OCI-LY3 (cell line): ENCODE data around the gene CASP3.

Source experiments
- H2AFZ ChIP-seq: fragments of 200-600, 300-600 bp; shearing (Covaris generic); 2 replicates; pipeline ENCODE4 v1.6.0; 2014; ENCODE audit warnings: antibody characterized with exemption, low read depth, low read length
- H3K27ac ChIP-seq: fragments of 200-600, 300-600 bp; sonication (generic); 2 replicates; pipeline ENCODE4 v1.5.1; 2014; ENCODE audit warnings: mild to moderate bottlenecking, low read length, moderate library complexity, mixed read lengths
- H3K27me3 ChIP-seq: fragments of 200-600, 300-600 bp; sonication (generic); 2 replicates; pipeline ENCODE4 v1.6.1; 2014; ENCODE audit warnings: low read depth, low read length, mixed read lengths
- H3K36me3 ChIP-seq: fragments of 200-600, 300-600 bp; sonication (generic); replicated peaks from 2 replicates; pipeline ENCODE3; 2014; ENCODE audit warnings: low read depth, low read length, mixed read lengths
- H3K4me1 ChIP-seq: fragments of 300-600, 200-600 bp; sonication (generic); 2 replicates; pipeline ENCODE4 v1.6.1; 2014; ENCODE audit warnings: low read length, mixed read lengths
- H3K4me2 ChIP-seq: fragments of 200-600, 300-600 bp; sonication (generic); 2 replicates; pipeline ENCODE4 v1.6.1; 2014; ENCODE audit warnings: low read length, mixed read lengths
- H3K4me3 ChIP-seq: fragments of 300-600, 200-600 bp; sonication (generic); 2 replicates; pipeline ENCODE4 v1.5.1; 2014; ENCODE audit warnings: antibody characterized with exemption, mild to moderate bottlenecking, low read length, moderate library complexity
- H3K79me2 ChIP-seq: fragments of 300-600, 200-600 bp; shearing (Covaris generic); 2 replicates; pipeline ENCODE4 v1.6.1; 2014; ENCODE audit warnings: mild to moderate bottlenecking, low read length, mixed read lengths
- H3K9ac ChIP-seq: fragments of 300-600, 200-600 bp; shearing (Covaris generic); 2 replicates; pipeline ENCODE4 v1.6.0; 2014; ENCODE audit warnings: mild to moderate bottlenecking, low read length, moderate library complexity
- H3K9me3 ChIP-seq: fragments of 200-600, 300-600 bp; shearing (Covaris generic); 2 replicates; pipeline ENCODE4 v1.6.1; 2014; ENCODE audit warnings: low read length, mixed read lengths; ENCODE audit not compliant: insufficient read depth
- H4K20me1 ChIP-seq: fragments of 200-600, 300-600 bp; sonication (generic); 2 replicates; pipeline ENCODE4 v1.6.1; 2016; ENCODE audit warnings: low read length, mixed read lengths; ENCODE audit not compliant: insufficient read depth
- EZH2phosphoT487 ChIP-seq: fragments of 200-600 bp; shearing (Covaris generic); IDR thresholded peaks from 2 replicates; pipeline ENCODE4 v1.6.1; 2018; ENCODE audit warnings: antibody characterized with exemption, mixed run types, low read depth
- TF ChIP-seq, protein P1 (sequence below): fragments of 200-600, 300-600 bp; sonication (generic); IDR thresholded peaks from 2 replicates; pipeline ENCODE4 v1.5.1; 2014; ENCODE audit warnings: antibody characterized with exemption, low read length, low read depth

The CASP3 gene

GRCh38 chr4:184651899-184652298 is 2.7 kb upstream of the CASP3 start:
- Histone ChIP-seq H3K36me3 (no peaks in the 10 kb centered on the region), H4K20me1 (peaks cover 9% of the 10 kb centered on the region; the same call in 1 of the 2 replicates)
- no peak for TF ChIP-seq EZH2phosphoT487
- TF ChIP-seq, protein P1, sequence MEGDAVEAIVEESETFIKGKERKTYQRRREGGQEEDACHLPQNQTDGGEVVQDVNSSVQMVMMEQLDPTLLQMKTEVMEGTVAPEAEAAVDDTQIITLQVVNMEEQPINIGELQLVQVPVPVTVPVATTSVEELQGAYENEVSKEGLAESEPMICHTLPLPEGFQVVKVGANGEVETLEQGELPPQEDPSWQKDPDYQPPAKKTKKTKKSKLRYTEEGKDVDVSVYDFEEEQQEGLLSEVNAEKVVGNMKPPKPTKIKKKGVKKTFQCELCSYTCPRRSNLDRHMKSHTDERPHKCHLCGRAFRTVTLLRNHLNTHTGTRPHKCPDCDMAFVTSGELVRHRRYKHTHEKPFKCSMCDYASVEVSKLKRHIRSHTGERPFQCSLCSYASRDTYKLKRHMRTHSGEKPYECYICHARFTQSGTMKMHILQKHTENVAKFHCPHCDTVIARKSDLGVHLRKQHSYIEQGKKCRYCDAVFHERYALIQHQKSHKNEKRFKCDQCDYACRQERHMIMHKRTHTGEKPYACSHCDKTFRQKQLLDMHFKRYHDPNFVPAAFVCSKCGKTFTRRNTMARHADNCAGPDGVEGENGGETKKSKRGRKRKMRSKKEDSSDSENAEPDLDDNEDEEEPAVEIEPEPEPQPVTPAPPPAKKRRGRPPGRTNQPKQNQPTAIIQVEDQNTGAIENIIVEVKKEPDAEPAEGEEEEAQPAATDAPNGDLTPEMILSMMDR, result no peak

GRCh38 chr4:184649971-184650855 is 966 bp upstream of the CASP3 start:
- Histone ChIP-seq H3K36me3 (no peaks in the 10 kb centered on the region), H3K9ac (peak overlapping the region; percentile 72), H3K4me3 (peak overlapping the region; percentile 85), H3K9me3 (no peaks in the 10 kb centered on the region), H3K4me2 (peak overlapping the region; percentile 74), H3K79me2 (peaks cover 37% of the 10 kb centered on the region), H3K27me3 (no peaks in the 10 kb centered on the region), H4K20me1 (peaks cover 9% of the 10 kb centered on the region; the same call in 1 of the 2 replicates), H3K27ac (peak overlapping the region; percentile 27; the same call in 1 of the 2 replicates), H3K4me1 (peaks cover 7% of the 10 kb centered on the region; the same call in 1 of the 2 replicates), H2AFZ (no peak overlapping the region)
- TF ChIP-seq, protein P1, result no peak
- TF ChIP-seq EZH2phosphoT487, result no peak

More at GRCh38 chr4:184651899-184652298, 2.7 kb upstream of the CASP3 start:
- no peak overlapping the region for H3K9ac ChIP-seq
- no peak overlapping the region for H3K27ac ChIP-seq
- H3K4me2 ChIP-seq, result no peak overlapping the region
- peaks cover 14% of the 10 kb centered on the region for H3K4me1 ChIP-seq
- no peak overlapping the region for H2AFZ ChIP-seq
- H3K4me3 ChIP-seq, result no peak overlapping the region
- peaks cover 22% of the 10 kb centered on the region for H3K79me2 ChIP-seq
- H3K27me3 ChIP-seq, result no peaks in the 10 kb centered on the region
- H3K9me3 ChIP-seq, result no peaks in the 10 kb centered on the region

- Histone ChIP-seq H3K4me1 (peaks cover 7% of the 10 kb centered on the region; the same call in 1 of the 2 replicates), H3K79me2 (peaks cover 46% of the 10 kb centered on the region), H4K20me1 (peaks cover 9% of the 10 kb centered on the region; the same call in 1 of the 2 replicates)
These were observed 778 bp downstream of the CASP3 start for GRCh38 chr4:184648313-184649025.

More at GRCh38 chr4:184648313-184649025, 778 bp downstream of the CASP3 start:
- Histone ChIP-seq H3K4me2 (peak overlapping the region; percentile 70), H3K27ac (peak overlapping the region; percentile 42), H3K4me3 (peak overlapping the region; percentile 90), H3K27me3 (no peaks in the 10 kb centered on the region), H2AFZ (no peak overlapping the region), H3K9me3 (no peaks in the 10 kb centered on the region), H3K9ac (peak overlapping the region; percentile 87), H3K36me3 (no peaks in the 10 kb centered on the region)
- TF ChIP-seq, protein P1, result no peak
- no peak for TF ChIP-seq EZH2phosphoT487
